ENCODE data around the gene NRAP. TPM values are rescaled to one million over a fixed set of nuclear protein-coding genes. Genes with fewer than 3 reads are reported as not detected.

Gene NRAP
- polyA plus RNA-seq, 1 donor from 2014 or later: not detected

GRCh38 chr10:113665352-113665751 is 1.5 kb upstream of the NRAP start:
- H3K9me3 ChIP-seq (ENCODE audit: low read length): no peaks in the 10 kb centered on the region
- H3F3A ChIP-seq (ENCODE audit: insufficient read depth, low read length, poor library complexity, severe bottlenecking): no peaks in the 10 kb centered on the region
- no peak for TF ChIP-seq EZH2 (IDR thresholded peaks at IDR 0.05; ENCODE audit: borderline replicate concordance, insufficient read depth, low read length, poor library complexity, severe bottlenecking)
- no peak for TF ChIP-seq EP300 (conservative IDR thresholded peaks at IDR 0.05; ENCODE audit: poor library complexity, severe bottlenecking)
- TF ChIP-seq MXI1 (conservative IDR thresholded peaks at IDR 0.05; ENCODE audit: poor library complexity, severe bottlenecking): no peak
- TF ChIP-seq TAF1 (IDR thresholded peaks at IDR 0.05; ENCODE audit: low read depth): no peak
- no peak for TF ChIP-seq REST (IDR thresholded peaks at IDR 0.05; ENCODE audit: borderline replicate concordance)
- no peak for TF ChIP-seq SMC3 (conservative IDR thresholded peaks at IDR 0.05; ENCODE audit: poor library complexity)
- TF ChIP-seq POLR2AphosphoS5 (IDR thresholded peaks at IDR 0.05): no peak
- no peak overlapping the region for H3K9ac ChIP-seq (ENCODE audit: low read length)
- H3K4me2 ChIP-seq (ENCODE audit: low read length): no peak overlapping the region
- no peak overlapping the region for H3K27ac ChIP-seq (ENCODE audit: low read length)
- H3K36me3 ChIP-seq (ENCODE audit: insufficient read depth, low read length): no peaks in the 10 kb centered on the region
- no peaks in the 10 kb centered on the region for H4K20me1 ChIP-seq (ENCODE audit: insufficient read depth)
- H2AFZ ChIP-seq (ENCODE audit: low read depth, low read length): no peak overlapping the region
- no peaks in the 10 kb centered on the region for H3K9me2 ChIP-seq (ENCODE audit: insufficient read depth, low read length)
- no peaks in the 10 kb centered on the region for H3K27me3 ChIP-seq (ENCODE audit: insufficient read depth, low read depth, low read length)
- no peak overlapping the region for H3K4me3 ChIP-seq (ENCODE audit: low read length)
- H3K79me2 ChIP-seq (replicated peaks; ENCODE audit: insufficient read depth, low read length): no peaks in the 10 kb centered on the region

GRCh38 chr10:113663142-113663541 is 699 bp downstream of the NRAP start:
- Histone ChIP-seq H3K4me2 (ENCODE audit: low read length) (no peak overlapping the region), H3K9me2 (ENCODE audit: insufficient read depth, low read length) (no peaks in the 10 kb centered on the region), H3F3A (ENCODE audit: insufficient read depth, low read length, poor library complexity, severe bottlenecking) (no peaks in the 10 kb centered on the region), H2AFZ (ENCODE audit: low read depth, low read length) (no peak overlapping the region), H3K4me3 (ENCODE audit: low read length) (no peak overlapping the region), H3K27me3 (ENCODE audit: insufficient read depth, low read depth, low read length) (no peaks in the 10 kb centered on the region), H3K79me2 (replicated peaks; ENCODE audit: insufficient read depth, low read length) (no peaks in the 10 kb centered on the region), H3K36me3 (ENCODE audit: insufficient read depth, low read length) (no peaks in the 10 kb centered on the region), H3K9ac (ENCODE audit: low read length) (no peak overlapping the region), H3K27ac (ENCODE audit: low read length) (no peak overlapping the region), H4K20me1 (ENCODE audit: insufficient read depth) (no peaks in the 10 kb centered on the region), H3K9me3 (ENCODE audit: low read length) (no peaks in the 10 kb centered on the region)
- TF ChIP-seq MXI1 (conservative IDR thresholded peaks at IDR 0.05; ENCODE audit: poor library complexity, severe bottlenecking) (no peak), SMC3 (conservative IDR thresholded peaks at IDR 0.05; ENCODE audit: poor library complexity) (no peak), CTCF (IDR thresholded peaks at IDR 0.05; ENCODE audit: poor library complexity, severe bottlenecking) (no peak), EZH2 (IDR thresholded peaks at IDR 0.05; ENCODE audit: borderline replicate concordance, insufficient read depth, low read length, poor library complexity, severe bottlenecking) (no peak), EP300 (conservative IDR thresholded peaks at IDR 0.05; ENCODE audit: poor library complexity, severe bottlenecking) (no peak), TAF1 (IDR thresholded peaks at IDR 0.05; ENCODE audit: low read depth) (no peak), REST (IDR thresholded peaks at IDR 0.05; ENCODE audit: borderline replicate concordance) (no peak), RAD21 (conservative IDR thresholded peaks at IDR 0.05) (no peak), POLR2AphosphoS5 (IDR thresholded peaks at IDR 0.05) (no peak)

Measured in neural cell (in vitro differentiated cells).